MM.1S (cell line): Measurements from ENCODE around the gene WDR1.

Experiments
- EZH2 ChIP-seq: fragments of 300-600 bp; sonication (generic); optimal IDR thresholded peaks from 2 replicates; pipeline ENCODE3; 2017; ENCODE audit warnings: low read depth, mild to moderate bottlenecking, antibody characterized with exemption, low read length, mixed read lengths
- EZH2phosphoT487 ChIP-seq: fragments of 300-600 bp; sonication (generic); IDR thresholded peaks from 2 replicates; pipeline ENCODE4 v1.6.1; 2018; ENCODE audit warnings: antibody characterized with exemption, low read length
- TF ChIP-seq, protein P1 (sequence below): fragments of 300-600 bp; sonication (generic); IDR thresholded peaks from 2 replicates; pipeline ENCODE4 v1.5.1; 2016; ENCODE audit warnings: antibody characterized with exemption, low read length, mixed read lengths

DNA sequence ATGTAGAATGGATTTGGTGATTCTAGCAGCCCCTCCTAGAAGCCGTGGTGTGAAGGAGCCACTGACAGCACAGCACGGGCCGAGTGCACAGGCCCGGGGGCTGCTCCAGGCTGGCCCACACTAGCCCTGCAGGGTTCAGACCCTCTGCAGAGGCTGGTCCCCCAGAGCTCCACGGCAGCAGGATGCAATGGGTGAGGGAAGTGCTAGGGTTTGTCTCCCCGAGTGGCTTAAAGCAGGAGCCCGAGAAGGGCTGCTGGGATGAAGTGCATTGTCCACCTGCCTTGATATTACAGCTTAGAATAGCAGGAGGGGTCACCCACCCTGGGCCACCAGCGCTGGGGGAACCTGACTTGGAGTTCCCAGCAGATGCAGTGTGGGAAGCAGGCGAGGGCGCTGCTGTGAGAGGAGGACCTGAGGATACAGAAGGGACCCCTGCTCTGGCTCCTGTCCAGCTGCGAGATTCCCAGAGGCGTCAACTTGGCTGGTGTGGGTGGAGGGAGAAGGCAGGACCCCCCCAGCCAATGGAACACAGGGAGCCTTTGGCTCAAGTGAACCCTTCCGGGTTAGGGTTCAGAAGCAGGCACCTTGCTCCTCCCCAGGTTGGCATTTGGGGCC, 30.0 kb downstream of the WDR1 start:
- TF ChIP-seq EZH2phosphoT487 (no peak), EZH2 (no peak)
- TF ChIP-seq, protein P1, sequence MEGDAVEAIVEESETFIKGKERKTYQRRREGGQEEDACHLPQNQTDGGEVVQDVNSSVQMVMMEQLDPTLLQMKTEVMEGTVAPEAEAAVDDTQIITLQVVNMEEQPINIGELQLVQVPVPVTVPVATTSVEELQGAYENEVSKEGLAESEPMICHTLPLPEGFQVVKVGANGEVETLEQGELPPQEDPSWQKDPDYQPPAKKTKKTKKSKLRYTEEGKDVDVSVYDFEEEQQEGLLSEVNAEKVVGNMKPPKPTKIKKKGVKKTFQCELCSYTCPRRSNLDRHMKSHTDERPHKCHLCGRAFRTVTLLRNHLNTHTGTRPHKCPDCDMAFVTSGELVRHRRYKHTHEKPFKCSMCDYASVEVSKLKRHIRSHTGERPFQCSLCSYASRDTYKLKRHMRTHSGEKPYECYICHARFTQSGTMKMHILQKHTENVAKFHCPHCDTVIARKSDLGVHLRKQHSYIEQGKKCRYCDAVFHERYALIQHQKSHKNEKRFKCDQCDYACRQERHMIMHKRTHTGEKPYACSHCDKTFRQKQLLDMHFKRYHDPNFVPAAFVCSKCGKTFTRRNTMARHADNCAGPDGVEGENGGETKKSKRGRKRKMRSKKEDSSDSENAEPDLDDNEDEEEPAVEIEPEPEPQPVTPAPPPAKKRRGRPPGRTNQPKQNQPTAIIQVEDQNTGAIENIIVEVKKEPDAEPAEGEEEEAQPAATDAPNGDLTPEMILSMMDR: no peak
